Esophagus muscularis mucosa (tissue), 4 donors: ENCODE data around the gene CAMSAP1. TPM values are rescaled to one million over a fixed set of nuclear protein-coding genes. Genes with fewer than 3 reads are reported as not detected.
"Not testable (repeated sequence)": the region's sequence is repeated elsewhere in the genome, so short reads cannot be mapped to it uniquely, and the experiment has no call there.

Source experiments
- DNase-seq: peaks from one replicate; pipeline ENCODE4 v3.0.0-alpha.2; 2017; ENCODE audit errors: extremely low spot score
- H3K27ac ChIP-seq, 4 donors: fragments of 200-600 bp; sonication (generic); replicated peaks in 1 of 4; 1 replicate in 3 of 4; 2 replicates in 1 of 4; pipeline ENCODE4 v1.5.1; 2016 to 2019; ENCODE audit warnings: mild to moderate bottlenecking in 1 of 4
- H3K27me3 ChIP-seq, 4 donors: fragments of 200-600 bp; sonication (generic); one replicate each; pipeline versions ENCODE4 v1.5.1 to v1.6.0; 2016 to 2019
- H3K36me3 ChIP-seq, 4 donors: fragments of 200-600 bp; sonication (generic); one replicate each; pipeline ENCODE4 v1.5.1; 2016 to 2019
- H3K4me1 ChIP-seq, 4 donors: fragments of 200-600 bp; sonication (generic); one replicate each; pipeline ENCODE4 v1.5.1; 2016 to 2019
- H3K4me3 ChIP-seq, 4 donors: fragments of 200-600 bp; sonication (generic); 1 replicate in 2 of 4; 2 replicates in 2 of 4; pipeline ENCODE4 v1.5.1; 2016 to 2019; ENCODE audit warnings: mild to moderate bottlenecking in 4 of 4, moderate library complexity in 1 of 4
- H3K9me3 ChIP-seq, 4 donors: fragments of 200-600 bp; sonication (generic); 1 replicate in 3 of 4; 2 replicates in 1 of 4; pipeline ENCODE4 v1.5.1; 2016 to 2019
- EP300 ChIP-seq: sonication (generic); formaldehyde crosslinking; IDR thresholded peaks from one replicate; pipeline ENCODE4 v1.6.1; 2017; ENCODE audit warnings: antibody characterized with exemption
- POLR2A ChIP-seq: fragments of 450-650 bp; IDR thresholded peaks from one replicate; pipeline ENCODE4 v1.6.1; 2017; ENCODE audit warnings: antibody characterized with exemption, moderate library complexity, mild to moderate bottlenecking, low read depth
- POLR2AphosphoS5 ChIP-seq, 2 donors: sonication (generic); formaldehyde crosslinking; IDR thresholded peaks; one replicate each; pipeline ENCODE4 v1.6.1; 2017; ENCODE audit warnings: antibody characterized with exemption in 2 of 2
- WGBS: methylation state at CpG from one replicate; pipeline ENCODE4 v1.1.5; 2018; 5-methylcytosine and 5-hydroxymethylcytosine counted together
- intact Hi-C: fragments of 100-400 bp; cut with DNase I; formaldehyde crosslinking; loops from one replicate; pipeline ENCODE4 v1.15.1; 2023
- total RNA-seq, 4 donors: library from RNA; depleted of rRNA; stranded (reverse); fragments of >200 nt; gene quantifications; one replicate each; pipeline versions ENCODE4 v1.1.0 to v1.2.1, GENCODE V29; 2016
- TF ChIP-seq, protein P1 (sequence below), 3 experiments: fragments of 200-600 bp in 2 of 3; fragments of 450-650 bp in 1 of 3; sonication (generic) in 2 of 3; IDR thresholded peaks; one replicate each; pipeline ENCODE4 v1.5.1; 2017 to 2019; ENCODE audit warnings: antibody characterized with exemption in 3 of 3, mild to moderate bottlenecking in 2 of 3, moderate library complexity in 1 of 3

Gene CAMSAP1
- total RNA-seq, 4 donors from 2014 or later: 21.0 to 52.7 (median 30.5) TPM

DNA sequence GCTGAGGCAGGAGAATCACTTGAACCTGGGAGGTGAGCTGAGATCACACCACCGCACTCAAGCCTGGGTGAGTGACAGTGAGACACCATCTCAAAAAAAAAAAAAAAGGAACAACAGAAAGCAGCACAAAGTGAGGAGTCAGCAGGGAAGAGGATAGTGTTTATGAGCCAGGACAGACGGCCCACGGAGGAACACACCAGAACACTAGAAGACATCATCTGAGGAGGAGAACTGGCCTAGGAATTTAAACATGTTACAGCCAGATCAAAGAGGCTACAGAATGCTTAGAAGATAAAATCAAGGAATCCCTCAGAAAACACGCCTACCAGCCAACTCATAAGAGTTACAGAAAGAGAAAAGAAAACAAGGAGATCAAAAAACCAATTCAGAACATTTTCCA, 41.6 kb upstream of the CAMSAP1 start:
- TF ChIP-seq POLR2AphosphoS5 (IDR thresholded peaks at IDR 0.05) (no peak), EP300 (no peak), POLR2A (no peak)
- TF ChIP-seq, protein P1, sequence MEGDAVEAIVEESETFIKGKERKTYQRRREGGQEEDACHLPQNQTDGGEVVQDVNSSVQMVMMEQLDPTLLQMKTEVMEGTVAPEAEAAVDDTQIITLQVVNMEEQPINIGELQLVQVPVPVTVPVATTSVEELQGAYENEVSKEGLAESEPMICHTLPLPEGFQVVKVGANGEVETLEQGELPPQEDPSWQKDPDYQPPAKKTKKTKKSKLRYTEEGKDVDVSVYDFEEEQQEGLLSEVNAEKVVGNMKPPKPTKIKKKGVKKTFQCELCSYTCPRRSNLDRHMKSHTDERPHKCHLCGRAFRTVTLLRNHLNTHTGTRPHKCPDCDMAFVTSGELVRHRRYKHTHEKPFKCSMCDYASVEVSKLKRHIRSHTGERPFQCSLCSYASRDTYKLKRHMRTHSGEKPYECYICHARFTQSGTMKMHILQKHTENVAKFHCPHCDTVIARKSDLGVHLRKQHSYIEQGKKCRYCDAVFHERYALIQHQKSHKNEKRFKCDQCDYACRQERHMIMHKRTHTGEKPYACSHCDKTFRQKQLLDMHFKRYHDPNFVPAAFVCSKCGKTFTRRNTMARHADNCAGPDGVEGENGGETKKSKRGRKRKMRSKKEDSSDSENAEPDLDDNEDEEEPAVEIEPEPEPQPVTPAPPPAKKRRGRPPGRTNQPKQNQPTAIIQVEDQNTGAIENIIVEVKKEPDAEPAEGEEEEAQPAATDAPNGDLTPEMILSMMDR (IDR thresholded peaks at IDR 0.05): no peak
- WGBS: 80% methylated on average over 4 of the region's 4 CpGs
- no peak for DNase-seq
- Histone ChIP-seq H3K27me3 (no peaks in the 10 kb centered on the region), H3K36me3 (peaks cover 68 to 100% (median 100%) of the 10 kb centered on the region in 4 donors), H3K4me3 (no peak overlapping the region), H3K9me3 (no peaks in the 10 kb centered on the region), H3K4me1 (no peaks in the 10 kb centered on the region), H3K27ac (no peak overlapping the region)
- intact Hi-C loops: no loop called here

DNA sequence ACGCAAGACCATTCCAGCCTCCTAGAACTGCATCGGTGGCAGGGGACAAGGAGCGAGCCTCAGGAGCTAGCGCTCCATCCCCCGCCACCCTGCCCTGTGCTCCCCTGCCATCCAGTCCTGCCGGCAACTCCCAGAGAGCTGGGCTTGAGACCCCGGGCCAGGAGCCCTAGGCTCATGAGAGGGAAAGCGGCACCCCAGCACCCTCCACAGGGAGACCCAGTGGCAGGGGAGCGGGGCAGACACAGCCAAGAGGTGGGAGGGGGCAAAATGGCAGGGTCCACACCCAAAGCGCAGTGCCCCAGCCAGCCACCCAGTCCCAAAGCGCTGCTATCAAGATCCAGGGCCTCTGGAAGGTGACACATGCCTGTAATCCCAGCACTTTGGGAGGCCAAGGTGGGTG, 41.1 kb upstream of the CAMSAP1 start:
- Histone ChIP-seq H3K27ac (no peak overlapping the region), H3K36me3 (peaks cover 64 to 100% (median 100%) of the 10 kb centered on the region in 4 donors), H3K4me3 (no peak overlapping the region), H3K9me3 (no peaks in the 10 kb centered on the region), H3K27me3 (no peaks in the 10 kb centered on the region), H3K4me1 (no peaks in the 10 kb centered on the region)
- intact Hi-C loops: no loop called here
- 95% methylated on average over 6 of the region's 11 CpGs for WGBS
- TF ChIP-seq POLR2A: no peak
- TF ChIP-seq POLR2AphosphoS5 (IDR thresholded peaks at IDR 0.05): no peak
- TF ChIP-seq EP300: no peak
- TF ChIP-seq, protein P1 (IDR thresholded peaks at IDR 0.05): no peak
- no peak for DNase-seq

DNA sequence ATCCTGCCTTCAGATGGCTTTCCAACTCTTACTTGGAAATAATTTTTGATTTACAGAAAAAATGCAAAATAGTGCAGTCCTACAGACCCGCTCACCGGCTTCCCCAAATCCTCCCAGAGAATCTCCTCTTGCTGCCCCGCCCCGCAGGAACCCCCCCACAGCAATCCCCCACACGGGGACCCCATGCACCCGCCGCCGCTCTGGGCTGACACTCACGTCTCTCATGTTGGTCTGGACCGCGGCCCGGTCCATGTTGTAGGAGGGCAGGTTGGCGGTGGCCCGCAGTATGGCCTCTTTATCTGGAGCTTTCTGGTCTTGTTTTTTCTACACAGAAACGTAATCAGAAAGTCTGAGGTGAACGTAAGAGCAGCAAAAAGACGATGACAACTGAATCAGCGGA, 40.2 kb upstream of the CAMSAP1 start:
- 88% methylated on average over 17 of the region's 18 CpGs for WGBS
- H3K27me3 ChIP-seq: no peaks in the 10 kb centered on the region
- H3K9me3 ChIP-seq: no peaks in the 10 kb centered on the region
- peaks cover 64 to 100% (median 98%) of the 10 kb centered on the region in 4 donors for H3K36me3 ChIP-seq
- no peak for DNase-seq
- TF ChIP-seq POLR2AphosphoS5 (IDR thresholded peaks at IDR 0.05) (no peak), EP300 (no peak), POLR2A (no peak)
- TF ChIP-seq, protein P1 (IDR thresholded peaks at IDR 0.05): no peak
- H3K4me1 ChIP-seq: no peaks in the 10 kb centered on the region
- intact Hi-C loops: no loop called here
- H3K4me3 ChIP-seq: no peak overlapping the region
- H3K27ac ChIP-seq: no peak overlapping the region

DNA sequence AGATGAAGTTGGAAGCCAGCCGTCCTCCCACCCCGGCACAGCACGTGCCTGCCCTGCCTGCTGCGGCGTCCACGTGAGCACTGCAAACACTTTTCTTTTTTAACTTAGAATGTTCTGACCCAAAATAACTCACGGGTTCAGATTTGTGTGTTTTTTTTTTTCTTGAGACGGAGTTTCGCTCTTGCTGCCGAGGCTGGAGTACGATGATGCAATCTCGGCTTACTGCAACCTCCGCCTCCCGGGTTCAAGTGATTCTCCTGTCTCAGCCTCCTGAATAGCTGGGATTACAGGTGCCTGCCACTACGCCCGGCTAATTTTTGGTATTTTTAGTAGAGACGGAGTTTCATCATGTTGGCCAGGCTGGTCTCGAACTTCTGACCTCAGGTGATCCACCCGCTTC, 39.8 kb upstream of the CAMSAP1 start:
- H3K9me3 ChIP-seq, intact Hi-C loops, H3K27ac ChIP-seq, H3K27me3 ChIP-seq, H3K4me3 ChIP-seq, H3K4me1 ChIP-seq, DNase-seq: not testable (repeated sequence)
- H3K36me3 ChIP-seq: peaks cover 61 to 100% (median 96%) of the 10 kb centered on the region in 4 donors
- 92% methylated on average over 19 of the region's 19 CpGs for WGBS

DNA sequence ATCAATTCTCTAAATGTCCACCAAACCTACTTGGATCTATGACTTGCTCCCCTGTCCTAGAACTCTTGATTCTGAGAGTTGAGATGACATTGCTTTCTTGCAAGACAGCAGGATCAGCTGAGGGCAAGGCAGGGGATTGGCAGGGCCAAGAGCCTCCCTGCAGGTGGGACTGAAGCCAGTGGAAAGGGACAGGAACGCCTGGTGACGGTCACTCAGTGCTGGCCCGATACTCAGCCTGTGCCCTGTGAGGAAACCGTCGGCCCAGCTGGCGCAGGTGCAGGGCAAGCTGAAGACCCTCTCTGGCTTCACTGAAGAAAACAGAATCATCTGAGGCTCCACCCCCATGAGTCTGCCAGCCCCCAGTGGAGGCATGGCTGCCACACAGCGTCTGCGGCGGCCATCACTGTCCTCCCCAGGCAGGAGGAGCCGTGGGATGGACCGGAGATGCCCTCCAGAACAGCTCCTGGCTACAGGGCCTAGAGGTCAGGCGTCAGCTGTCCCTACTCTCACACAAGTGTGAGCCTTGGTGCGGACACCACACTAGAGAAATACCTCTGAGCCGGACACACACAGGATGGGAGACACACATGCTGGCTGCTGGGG, 39.1 kb upstream of the CAMSAP1 start:
- Histone ChIP-seq H3K27me3 (no peaks in the 10 kb centered on the region), H3K4me1 (peaks cover 0 to 8% (median 3%) of the 10 kb centered on the region in 4 donors), H3K9me3 (no peaks in the 10 kb centered on the region), H3K27ac (no peak overlapping the region), H3K4me3 (no peak overlapping the region), H3K36me3 (peaks cover 58 to 100% (median 96%) of the 10 kb centered on the region in 4 donors)
- DNase-seq: no peak
- no peak for TF ChIP-seq EP300
- no peak for TF ChIP-seq POLR2A
- TF ChIP-seq, protein P1 (IDR thresholded peaks at IDR 0.05): no peak
- TF ChIP-seq POLR2AphosphoS5 (IDR thresholded peaks at IDR 0.05): no peak
- intact Hi-C loops: no loop called here
- WGBS: no CpG with 5 or more reads among the region's 14 CpGs
